Mesenchymal stem cell (in vitro differentiated cells and primary cell): ENCODE results near the gene ANO10.

Experiments used
- DNase-seq: peaks from one replicate; pipeline ENCODE4 v3.0.0-alpha.2; 2013
- H2AFZ ChIP-seq: one replicate; pipeline ENCODE4 v1.6.1; 2013; ENCODE audit warnings: low read depth, mild to moderate bottlenecking, control low read depth, inconsistent platforms, low read length, moderate library complexity
- H2AK5ac ChIP-seq: 2 replicates; pipeline ENCODE4 v1.6.1; 2013; ENCODE audit warnings: low read length, moderate library complexity, mild to moderate bottlenecking, inconsistent platforms; ENCODE audit not compliant: severe bottlenecking
- H2BK120ac ChIP-seq: one replicate; pipeline ENCODE4 v1.6.1; 2013; ENCODE audit warnings: low read depth, mild to moderate bottlenecking, inconsistent platforms, low read length, moderate library complexity
- H2BK12ac ChIP-seq, 2 experiments: one replicate each; pipeline ENCODE4 v1.6.1; 2013; ENCODE audit warnings: inconsistent platforms in 2 of 2, low read length in 2 of 2, mild to moderate bottlenecking in 2 of 2, moderate library complexity in 2 of 2, control low read depth in 1 of 2
- H2BK15ac ChIP-seq: one replicate; pipeline ENCODE4 v1.6.1; 2013; ENCODE audit warnings: mild to moderate bottlenecking, low read depth, inconsistent platforms; ENCODE audit not compliant: poor library complexity, severe bottlenecking
- H2BK5ac ChIP-seq: 2 replicates; pipeline ENCODE4 v1.6.1; 2013; ENCODE audit warnings: low read depth, mild to moderate bottlenecking, low read length, control low read depth, inconsistent platforms; ENCODE audit not compliant: poor library complexity, severe bottlenecking
- H3K14ac ChIP-seq, 2 experiments: one replicate each; pipeline ENCODE4 v1.6.1; 2013; ENCODE audit warnings: inconsistent platforms in 2 of 2, low read length in 2 of 2, control low read depth in 1 of 2, mild to moderate bottlenecking in 1 of 2, moderate library complexity in 1 of 2
- H3K18ac ChIP-seq, 2 experiments: one replicate each; pipeline ENCODE4 v1.6.1; 2013; ENCODE audit warnings: inconsistent platforms in 2 of 2, low read length in 2 of 2, control low read depth in 1 of 2, low read depth in 1 of 2, mild to moderate bottlenecking in 1 of 2
- H3K23ac ChIP-seq, 2 experiments: one replicate each; pipeline ENCODE4 v1.6.1; 2013; ENCODE audit warnings: inconsistent platforms in 2 of 2, low read length in 2 of 2, mild to moderate bottlenecking in 2 of 2, moderate library complexity in 2 of 2, control low read depth in 1 of 2
- H3K27ac ChIP-seq: 2 replicates; pipeline ENCODE4 v1.5.1; 2013; ENCODE audit warnings: mild to moderate bottlenecking, moderate library complexity, low read length, control low read depth, inconsistent platforms; ENCODE audit not compliant: poor library complexity, severe bottlenecking
- H3K27me3 ChIP-seq, 2 experiments: 2 replicates each; pipeline versions ENCODE4 v1.6.1 to v1.7.0; 2013; ENCODE audit warnings: low read length in 2 of 2, mild to moderate bottlenecking in 2 of 2, moderate library complexity in 2 of 2, control low read depth in 1 of 2, inconsistent platforms in 1 of 2; ENCODE audit not compliant: control insufficient read depth in 1 of 2, insufficient read depth in 1 of 2
- H3K36me3 ChIP-seq, 2 experiments: 2 replicates each; pipeline versions ENCODE4 v1.6.1 to v1.7.0; 2013; ENCODE audit warnings: low read length in 2 of 2, control low read depth in 1 of 2, inconsistent platforms in 1 of 2, low read depth in 1 of 2, mild to moderate bottlenecking in 1 of 2; ENCODE audit not compliant: insufficient read depth in 2 of 2, control insufficient read depth in 1 of 2
- H3K4ac ChIP-seq, 2 experiments: one replicate each; pipeline ENCODE4 v1.6.1; 2013; ENCODE audit warnings: inconsistent platforms in 2 of 2, low read length in 2 of 2, mild to moderate bottlenecking in 2 of 2, moderate library complexity in 2 of 2, control low read depth in 1 of 2, low read depth in 1 of 2
- H3K4me1 ChIP-seq: 2 replicates; pipeline ENCODE4 v1.6.1; 2013; ENCODE audit warnings: low read depth, low read length, control low read depth; ENCODE audit not compliant: control insufficient read depth, insufficient read depth
- H3K4me2 ChIP-seq: 2 replicates; pipeline ENCODE4 v1.6.1; 2013; ENCODE audit warnings: low read length, mild to moderate bottlenecking, inconsistent platforms; ENCODE audit not compliant: poor library complexity, severe bottlenecking
- H3K4me3 ChIP-seq, 2 experiments: 2 replicates each; pipeline versions ENCODE4 v1.5.1 to v1.7.0; 2013; ENCODE audit warnings: low read length in 2 of 2, mild to moderate bottlenecking in 2 of 2, control low read depth in 1 of 2, low read depth in 1 of 2; ENCODE audit not compliant: insufficient read depth in 1 of 2
- H3K79me1 ChIP-seq: replicated peaks from 2 replicates; pipeline ENCODE4 v1.6.1; 2013; ENCODE audit warnings: mild to moderate bottlenecking, control low read depth, low read length, inconsistent platforms; ENCODE audit not compliant: poor library complexity, severe bottlenecking
- H3K9ac ChIP-seq: 2 replicates; pipeline ENCODE4 v1.7.0; 2013; ENCODE audit warnings: mild to moderate bottlenecking, low read length, moderate library complexity
- H3K9me3 ChIP-seq: 2 replicates; pipeline ENCODE4 v1.7.0; 2013; ENCODE audit warnings: mild to moderate bottlenecking, low read length; ENCODE audit not compliant: control insufficient read depth
- H4K8ac ChIP-seq: one replicate; pipeline ENCODE4 v1.6.1; 2013; ENCODE audit warnings: inconsistent platforms, mild to moderate bottlenecking, low read length, moderate library complexity
- H4K91ac ChIP-seq: one replicate; pipeline ENCODE4 v1.6.1; 2013; ENCODE audit warnings: mild to moderate bottlenecking, low read length, inconsistent platforms
- WGBS: methylation state at CpG from one replicate; pipeline ENCODE4 v1.1.7; 2013; ENCODE audit warnings: mixed read lengths; 5-methylcytosine and 5-hydroxymethylcytosine counted together

Gene ANO10

DNA sequence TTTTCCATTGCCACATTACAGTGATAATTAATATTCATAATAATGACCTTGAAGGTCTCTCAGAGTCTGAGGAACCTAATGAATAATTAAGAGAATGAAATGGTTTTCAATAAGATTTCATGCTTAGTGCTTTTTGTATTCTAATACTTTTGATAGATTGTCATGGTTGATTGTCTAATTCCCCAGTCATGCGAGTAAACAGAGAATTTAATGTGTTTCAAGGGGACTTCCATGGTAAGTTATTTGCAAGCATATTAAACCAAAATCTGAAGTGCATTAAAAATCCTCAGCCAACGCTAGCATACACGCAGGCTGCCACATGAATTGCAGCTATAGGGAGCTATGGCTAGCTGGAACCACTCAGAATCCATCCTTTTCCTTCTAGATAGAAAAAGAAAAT is 18.9 kb upstream of the ANO10 start:
- DNase-seq: no peak
- H3K4me2 ChIP-seq: no peak overlapping the region
- H3K4ac ChIP-seq: no peak overlapping the region
- no peak overlapping the region for H2BK120ac ChIP-seq
- H4K91ac ChIP-seq: no peak overlapping the region
- no peak overlapping the region for H2AK5ac ChIP-seq
- H3K4me3 ChIP-seq: no peak overlapping the region
- no peaks in the 10 kb centered on the region for H3K9me3 ChIP-seq
- no peak overlapping the region for H2BK5ac ChIP-seq
- no peaks in the 10 kb centered on the region for H3K27me3 ChIP-seq
- 93% methylated on average over 1 of the region's 3 CpGs for WGBS
- no peak overlapping the region for H4K8ac ChIP-seq
- peaks cover 4% of the 10 kb centered on the region for H3K4me1 ChIP-seq
- no peak overlapping the region for H2BK15ac ChIP-seq
- H3K27ac ChIP-seq: no peak overlapping the region
- H3K18ac ChIP-seq: no peak overlapping the region
- H3K14ac ChIP-seq: no peak overlapping the region
- no peak overlapping the region for H3K23ac ChIP-seq
- no peak overlapping the region for H2BK12ac ChIP-seq
- no peaks in the 10 kb centered on the region for H3K36me3 ChIP-seq
- no peaks in the 10 kb centered on the region for H3K79me1 ChIP-seq
- no peak overlapping the region for H3K9ac ChIP-seq
- no peak overlapping the region for H2AFZ ChIP-seq

DNA sequence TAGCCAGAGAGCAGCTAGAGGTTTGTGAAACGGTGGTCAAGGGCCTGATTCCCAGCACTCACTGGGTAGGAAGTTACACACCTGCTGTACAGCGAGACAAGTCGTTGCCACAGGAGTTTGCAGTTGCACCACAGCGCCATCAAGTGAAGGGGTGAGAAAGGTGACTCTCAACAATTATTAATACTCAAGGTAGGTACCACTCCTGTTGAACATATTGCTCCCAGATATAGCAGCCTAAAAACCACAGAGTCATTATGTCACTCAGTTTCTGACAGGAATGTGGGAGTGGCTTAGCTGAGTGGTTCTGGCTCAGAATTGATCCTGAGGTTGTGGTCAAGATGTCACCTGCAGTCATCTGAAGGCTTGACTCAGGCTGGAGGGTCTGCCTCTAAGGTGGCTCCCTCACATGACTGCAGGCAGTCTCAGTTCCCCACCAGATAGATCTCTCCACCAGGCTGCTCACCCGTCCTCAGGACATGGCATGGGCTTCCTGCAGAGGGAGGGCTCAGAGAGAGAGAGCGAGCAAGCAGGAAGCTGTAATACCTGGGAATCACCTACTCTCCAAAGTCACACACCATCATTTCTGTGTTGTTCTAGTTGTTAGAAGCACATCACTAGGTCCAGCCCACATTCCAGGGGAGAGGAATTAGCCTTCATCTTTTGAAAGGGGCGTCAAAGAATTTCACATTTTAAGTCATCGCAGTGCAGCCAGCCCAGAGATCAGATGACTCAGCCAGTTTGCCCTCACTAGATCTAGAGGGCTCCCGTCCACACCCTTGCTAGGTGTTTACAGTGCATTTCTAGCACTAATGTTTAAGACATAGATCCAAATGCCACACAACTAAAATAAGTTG is 17.0 kb upstream of the ANO10 start:
- Histone ChIP-seq H2BK120ac (no peak overlapping the region), H3K27ac (no peak overlapping the region), H3K4me3 (no peak overlapping the region), H3K14ac (no peak overlapping the region), H2AK5ac (no peak overlapping the region), H3K4me2 (no peak overlapping the region), H3K27me3 (no peaks in the 10 kb centered on the region), H2BK12ac (no peak overlapping the region), H3K4ac (no peak overlapping the region), H2BK5ac (no peak overlapping the region), H3K9me3 (no peaks in the 10 kb centered on the region), H4K8ac (no peak overlapping the region), H3K23ac (no peak overlapping the region), H2AFZ (no peak overlapping the region), H2BK15ac (no peak overlapping the region), H3K36me3 (no peaks in the 10 kb centered on the region), H3K79me1 (no peaks in the 10 kb centered on the region), H3K9ac (no peak overlapping the region), H3K18ac (no peak overlapping the region), H4K91ac (no peak overlapping the region), H3K4me1 (peaks cover 4% of the 10 kb centered on the region)
- 68% methylated on average over 6 of the region's 9 CpGs for WGBS
- DNase-seq: no peak

DNA sequence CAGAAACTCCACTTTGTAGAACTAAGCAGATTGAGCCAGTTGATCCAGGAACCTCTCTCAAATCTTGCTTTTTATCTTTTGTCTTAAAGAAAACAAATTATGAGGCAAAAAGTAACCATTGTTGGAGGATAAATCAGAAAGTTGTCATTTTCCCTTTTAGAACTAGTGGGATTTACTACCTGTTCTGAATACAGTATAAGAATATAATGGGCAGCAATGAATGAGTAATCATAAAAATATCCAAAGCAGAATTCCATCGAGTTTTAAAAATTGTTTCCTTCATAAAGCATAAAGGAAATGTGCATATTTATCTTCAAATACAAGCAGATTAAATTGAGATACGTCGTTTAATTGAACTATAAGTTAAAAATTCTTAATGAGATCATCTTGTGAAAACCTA is 15.9 kb upstream of the ANO10 start:
- no CpG with 5 or more reads among the region's 3 CpGs for WGBS
- DNase-seq: no peak
- Histone ChIP-seq H3K4me3 (no peak overlapping the region), H3K18ac (no peak overlapping the region), H3K36me3 (no peaks in the 10 kb centered on the region), H3K9ac (no peak overlapping the region), H3K27ac (no peak overlapping the region), H2BK120ac (no peak overlapping the region), H3K4me2 (no peak overlapping the region), H2AK5ac (no peak overlapping the region), H3K4me1 (peaks cover 4% of the 10 kb centered on the region), H3K9me3 (no peaks in the 10 kb centered on the region), H3K79me1 (no peaks in the 10 kb centered on the region), H2BK15ac (no peak overlapping the region), H3K4ac (no peak overlapping the region), H4K8ac (no peak overlapping the region), H3K14ac (no peak overlapping the region), H3K23ac (no peak overlapping the region), H4K91ac (no peak overlapping the region), H3K27me3 (no peaks in the 10 kb centered on the region), H2BK12ac (no peak overlapping the region), H2AFZ (no peak overlapping the region), H2BK5ac (no peak overlapping the region)

DNA sequence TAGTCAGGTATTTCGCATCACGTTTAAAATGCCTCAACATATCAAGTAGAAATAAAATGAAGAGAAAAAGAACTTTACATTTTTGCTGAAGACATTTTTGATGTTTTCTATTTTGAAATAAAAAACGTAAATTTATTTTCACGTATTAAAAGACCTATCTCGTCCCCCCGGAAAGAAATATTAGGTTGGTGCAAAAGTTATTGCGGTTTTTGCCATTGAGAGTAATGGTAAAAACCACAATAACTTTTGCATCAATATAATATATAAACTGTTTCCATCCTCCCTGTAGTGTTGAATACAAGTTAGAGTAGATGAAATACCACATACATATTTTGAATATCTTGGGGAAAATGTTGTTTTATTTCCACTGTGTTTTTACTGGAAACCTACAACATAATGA is 11.2 kb upstream of the ANO10 start:
- no peak overlapping the region for H3K18ac ChIP-seq
- no peak overlapping the region for H2BK120ac ChIP-seq
- no peak overlapping the region for H4K91ac ChIP-seq
- no peak overlapping the region for H3K4me2 ChIP-seq
- H3K9me3 ChIP-seq: no peaks in the 10 kb centered on the region
- no peaks in the 10 kb centered on the region for H3K36me3 ChIP-seq
- H3K4me3 ChIP-seq: no peak overlapping the region
- no peaks in the 10 kb centered on the region for H3K27me3 ChIP-seq
- H4K8ac ChIP-seq: no peak overlapping the region
- H3K79me1 ChIP-seq: no peaks in the 10 kb centered on the region
- 90% methylated on average over 5 of the region's 7 CpGs for WGBS
- no peak overlapping the region for H3K23ac ChIP-seq
- no peak overlapping the region for H3K9ac ChIP-seq
- H2AK5ac ChIP-seq: no peak overlapping the region
- no peak overlapping the region for H2BK15ac ChIP-seq
- no peak for DNase-seq
- peaks cover 5% of the 10 kb centered on the region for H3K4me1 ChIP-seq
- H2BK12ac ChIP-seq: no peak overlapping the region
- no peak overlapping the region for H2AFZ ChIP-seq
- no peak overlapping the region for H3K27ac ChIP-seq
- no peak overlapping the region for H3K14ac ChIP-seq
- no peak overlapping the region for H3K4ac ChIP-seq
- no peak overlapping the region for H2BK5ac ChIP-seq
